SK-N-MC (cell line): Measurements from ENCODE around the gene PTPRG.

ENCODE experiments used
- DNase-seq: peaks from one replicate; pipeline ENCODE4 v3.0.0-alpha.2; 2011; ENCODE audit warnings: low read depth, low spot score
- H3K27ac ChIP-seq: fragments of 200-600 bp; sonication (generic); 2 replicates; pipeline ENCODE4 v1.5.1; 2016; ENCODE audit warnings: mixed run types
- H3K36me3 ChIP-seq: fragments of 200-600 bp; sonication (generic); 2 replicates; pipeline ENCODE4 v1.6.1; 2017; ENCODE audit warnings: antibody characterized with exemption, low read length, mixed read lengths; ENCODE audit not compliant: insufficient read depth
- H3K4me3 ChIP-seq: fragments of 200-600 bp; sonication (generic); 2 replicates; pipeline ENCODE4 v1.5.1; 2016
- H3K9ac ChIP-seq: fragments of 200-600 bp; sonication (generic); 2 replicates; pipeline ENCODE4 v1.8.0; 2017; ENCODE audit warnings: mixed run types, mixed read lengths; ENCODE audit not compliant: insufficient read length
- H3K9me3 ChIP-seq: fragments of 200-600 bp; sonication (generic); 2 replicates; pipeline ENCODE4 v1.6.1; 2017; ENCODE audit warnings: low read depth, mild to moderate bottlenecking, antibody characterized with exemption, low read length, moderate library complexity, mixed read lengths
- EZH2 ChIP-seq: fragments of 200-600 bp; sonication (generic); IDR thresholded peaks from one replicate; pipeline ENCODE4 v1.6.1; 2017; ENCODE audit warnings: antibody characterized with exemption
- FOXP2 ChIP-seq: optimal IDR thresholded peaks from 2 replicates; pipeline ENCODE3; 2011; ENCODE audit warnings: mild to moderate bottlenecking, moderate library complexity; ENCODE audit not compliant: insufficient read depth; ENCODE audit errors: extremely low read length, control extremely low read depth
- POLR2AphosphoS5 ChIP-seq: IDR thresholded peaks from 2 replicates; pipeline ENCODE4 v1.6.1; 2012; ENCODE audit warnings: mild to moderate bottlenecking, low read depth, low read length, borderline replicate concordance

The PTPRG gene

DNA sequence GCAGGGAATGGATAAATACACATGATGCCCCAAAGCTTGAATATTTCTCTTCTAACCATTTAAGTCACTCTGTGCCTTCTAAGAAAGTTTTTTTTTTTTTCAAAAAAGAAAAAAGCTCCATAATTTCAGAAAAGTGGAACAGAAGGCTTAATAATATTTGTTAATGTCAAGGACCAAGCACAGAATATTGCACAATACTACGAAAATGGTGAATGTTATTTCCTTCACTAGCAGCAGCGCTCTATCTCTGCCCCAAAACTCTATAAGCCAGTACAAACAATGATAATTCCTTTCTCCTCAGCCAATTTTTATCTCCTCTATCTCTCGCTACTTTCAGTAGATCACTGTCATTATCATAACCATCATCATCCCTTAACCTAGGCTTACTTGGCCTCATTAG lies 739.2 kb downstream of the PTPRG start:
- Histone ChIP-seq H3K27ac (no peak overlapping the region), H3K9me3 (no peaks in the 10 kb centered on the region), H3K4me3 (no peak overlapping the region), H3K9ac (no peak overlapping the region), H3K36me3 (no peaks in the 10 kb centered on the region)
- DNase-seq = no peak
- TF ChIP-seq POLR2AphosphoS5 (no peak), FOXP2 (no peak), EZH2 (no peak)

DNA sequence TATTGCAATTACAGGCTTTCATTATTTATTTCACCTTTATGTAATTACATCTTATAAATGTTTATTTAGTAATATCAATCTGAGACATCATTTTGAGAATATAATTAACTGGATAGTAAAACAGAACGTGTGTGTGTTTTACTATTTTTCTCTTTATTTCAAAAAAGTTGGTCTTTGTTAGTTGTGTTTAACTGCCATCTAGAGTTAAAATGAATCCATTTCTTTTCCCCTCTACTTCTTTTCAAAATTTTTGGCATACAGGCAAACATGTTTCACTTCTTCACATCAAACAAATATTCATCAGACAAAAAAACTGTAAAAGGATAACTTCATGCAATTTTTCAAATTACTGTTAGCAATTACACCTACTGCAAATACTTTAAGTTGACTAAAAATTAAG lies 750.8 kb downstream of the PTPRG start:
- no peak for TF ChIP-seq POLR2AphosphoS5
- TF ChIP-seq EZH2 = no peak
- no peak for TF ChIP-seq FOXP2
- no peaks in the 10 kb centered on the region for H3K36me3 ChIP-seq
- H3K9ac ChIP-seq = no peak overlapping the region
- H3K9me3 ChIP-seq = no peaks in the 10 kb centered on the region
- H3K27ac ChIP-seq = no peak overlapping the region
- H3K4me3 ChIP-seq = no peak overlapping the region
- no peak for DNase-seq

DNA sequence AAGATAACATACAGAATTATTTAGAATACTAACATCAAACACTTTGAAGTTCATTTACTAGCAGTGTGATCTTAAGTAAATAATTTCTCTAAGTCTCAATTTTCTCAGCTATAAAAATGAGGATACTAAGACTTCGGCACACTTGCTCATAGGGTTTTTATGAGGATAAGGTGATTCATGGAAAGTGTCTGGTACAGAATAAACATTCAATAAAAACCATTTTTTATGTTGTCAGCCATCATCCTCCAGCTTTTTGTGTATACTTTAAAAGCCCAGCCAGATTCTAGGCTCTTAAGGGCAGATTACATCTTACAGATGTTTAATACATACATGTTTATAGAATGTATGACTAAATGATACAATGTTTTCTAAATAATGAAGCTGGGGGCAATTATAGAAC lies 755.2 kb downstream of the PTPRG start:
- TF ChIP-seq FOXP2 = no peak
- no peak for TF ChIP-seq EZH2
- H3K27ac ChIP-seq = no peak overlapping the region
- H3K4me3 ChIP-seq = no peak overlapping the region
- H3K9ac ChIP-seq = no peak overlapping the region
- DNase-seq = no peak
- H3K36me3 ChIP-seq = no peaks in the 10 kb centered on the region
- no peaks in the 10 kb centered on the region for H3K9me3 ChIP-seq

DNA sequence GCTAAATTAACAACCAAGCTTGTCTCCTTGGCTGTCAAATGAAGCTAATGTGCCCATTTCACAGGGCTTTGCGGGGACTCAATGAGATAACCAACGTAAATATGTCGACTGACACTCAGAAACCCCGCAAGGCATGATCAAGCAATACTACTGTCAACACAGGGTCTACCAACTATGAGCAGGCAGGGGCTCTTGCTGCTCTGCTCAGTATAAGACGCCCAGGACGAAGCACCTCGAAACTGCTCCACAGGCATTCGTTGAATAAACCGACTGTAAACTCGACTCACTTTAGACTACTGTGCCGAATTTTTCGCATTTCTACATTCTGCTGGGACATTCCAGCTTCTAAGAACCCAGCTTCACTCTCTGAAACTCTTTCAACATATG lies 757.0 kb downstream of the PTPRG start:
- no peak for TF ChIP-seq EZH2
- TF ChIP-seq FOXP2 = no peak
- no peak for TF ChIP-seq POLR2AphosphoS5
- H3K9ac ChIP-seq = peak overlapping the region; percentile 74
- H3K4me3 ChIP-seq = peak overlapping the region; percentile 85
- no peak overlapping the region for H3K27ac ChIP-seq
- no peaks in the 10 kb centered on the region for H3K36me3 ChIP-seq
- H3K9me3 ChIP-seq = no peaks in the 10 kb centered on the region
- no peak for DNase-seq

DNA sequence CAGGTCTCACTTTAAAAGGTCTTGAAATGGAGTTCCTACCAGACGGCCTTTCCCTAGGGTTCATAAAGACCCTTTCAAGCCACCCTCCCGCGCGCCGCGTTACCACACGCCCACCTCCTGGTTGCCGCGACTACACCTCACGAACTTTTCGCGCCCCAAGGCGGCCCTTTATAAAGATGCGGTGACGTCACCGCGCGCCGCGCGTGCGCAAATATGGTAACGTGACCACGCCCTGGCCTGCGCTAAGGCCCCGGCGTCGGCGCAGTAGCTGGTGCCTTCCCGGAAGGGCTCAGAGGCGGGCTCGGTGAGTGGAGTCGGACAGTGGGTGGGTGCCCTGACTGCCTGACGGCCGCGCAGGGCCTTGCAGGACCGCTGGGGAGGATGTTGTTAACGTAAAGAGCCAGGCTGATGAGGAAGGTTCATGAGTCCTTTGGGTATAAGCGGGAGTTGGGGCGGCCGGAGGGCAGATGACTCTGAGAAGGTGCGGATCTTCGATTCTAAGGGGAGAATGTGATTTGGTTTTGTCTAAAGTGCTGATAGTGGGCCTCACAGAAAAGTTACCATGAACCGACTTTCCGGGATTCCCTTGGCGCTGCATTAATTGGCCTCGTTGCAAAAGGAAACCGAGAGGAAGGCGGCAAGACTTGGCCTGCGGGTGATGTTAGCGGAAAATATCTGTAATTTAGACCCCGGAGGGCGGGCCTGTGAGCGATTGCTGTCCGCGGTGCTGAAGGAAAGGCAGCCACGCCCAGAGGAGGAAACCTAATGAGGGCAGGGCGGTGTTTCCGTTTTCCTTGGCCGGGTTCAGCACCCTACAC lies 757.6 kb downstream of the PTPRG start:
- H3K9me3 ChIP-seq = no peaks in the 10 kb centered on the region
- H3K4me3 ChIP-seq = peak overlapping the region; percentile 85
- no peak for TF ChIP-seq FOXP2
- TF ChIP-seq EZH2 = no peak
- TF ChIP-seq POLR2AphosphoS5 = peak; percentile 46; the same call in 1 of the 2 replicates
- H3K27ac ChIP-seq = no peak overlapping the region
- DNase-seq = no peak
- no peaks in the 10 kb centered on the region for H3K36me3 ChIP-seq
- H3K9ac ChIP-seq = peak overlapping the region; percentile 74

DNA sequence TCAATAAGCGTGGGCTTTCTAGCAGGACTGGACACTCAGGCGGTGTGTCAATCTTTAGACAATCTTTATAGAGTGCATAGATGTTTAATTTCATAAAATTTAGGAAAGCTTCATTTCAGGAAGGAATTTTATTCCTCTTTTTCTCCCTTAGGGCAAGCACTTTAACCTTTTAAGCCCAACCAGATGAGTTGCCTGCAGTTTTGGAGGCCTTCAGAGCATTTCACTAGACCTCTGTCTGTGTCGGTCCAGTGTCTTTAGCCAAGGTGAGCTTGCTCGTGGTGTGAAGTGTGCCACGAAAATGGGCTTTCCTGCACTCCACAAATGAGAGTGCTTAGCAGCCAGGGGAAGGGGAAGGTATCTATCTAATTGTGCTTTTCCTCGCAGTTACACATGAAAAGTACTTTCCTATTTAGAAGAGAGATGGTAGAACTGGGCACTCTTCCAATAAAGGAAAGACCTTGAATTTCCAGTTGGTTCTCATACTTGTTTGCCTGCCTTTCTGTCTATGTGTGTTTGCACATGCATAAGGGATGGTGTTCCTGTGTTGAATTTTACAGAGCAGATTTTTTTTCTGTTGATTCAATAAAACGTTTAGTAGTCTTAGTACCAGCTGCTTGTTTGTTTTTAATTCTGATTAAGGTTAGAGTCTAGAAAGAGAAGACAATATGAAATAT lies 758.3 kb downstream of the PTPRG start:
- H3K36me3 ChIP-seq = no peaks in the 10 kb centered on the region
- peak overlapping the region; percentile 85 for H3K4me3 ChIP-seq
- H3K9me3 ChIP-seq = no peaks in the 10 kb centered on the region
- H3K27ac ChIP-seq = no peak overlapping the region
- DNase-seq = no peak
- no peak overlapping the region for H3K9ac ChIP-seq
- no peak for TF ChIP-seq EZH2
- TF ChIP-seq FOXP2 = no peak
- TF ChIP-seq POLR2AphosphoS5 = no peak

DNA sequence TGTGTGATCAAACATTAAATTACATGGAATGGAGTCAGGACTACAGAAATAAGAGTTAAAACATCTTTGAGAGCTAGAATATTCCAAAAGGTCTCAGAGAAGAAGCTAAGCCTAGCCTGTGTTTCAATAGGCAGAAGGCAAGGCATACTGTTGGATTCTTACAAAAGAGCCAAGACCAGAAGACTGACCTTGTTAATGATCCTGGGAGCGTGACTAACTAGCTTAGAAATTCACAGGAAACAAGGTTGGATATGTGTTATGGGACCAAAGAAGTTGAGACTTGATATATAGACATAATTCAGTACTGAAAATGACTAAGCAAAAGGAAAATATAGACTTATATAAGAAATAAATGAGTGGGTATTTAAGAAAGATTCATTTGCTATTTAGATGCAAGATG lies 761.9 kb downstream of the PTPRG start:
- Histone ChIP-seq H3K36me3 (no peaks in the 10 kb centered on the region), H3K27ac (no peak overlapping the region), H3K9ac (no peak overlapping the region), H3K4me3 (no peak overlapping the region), H3K9me3 (no peaks in the 10 kb centered on the region)
- TF ChIP-seq EZH2 = no peak
- no peak for TF ChIP-seq FOXP2
- TF ChIP-seq POLR2AphosphoS5 = no peak
- DNase-seq = no peak

DNA sequence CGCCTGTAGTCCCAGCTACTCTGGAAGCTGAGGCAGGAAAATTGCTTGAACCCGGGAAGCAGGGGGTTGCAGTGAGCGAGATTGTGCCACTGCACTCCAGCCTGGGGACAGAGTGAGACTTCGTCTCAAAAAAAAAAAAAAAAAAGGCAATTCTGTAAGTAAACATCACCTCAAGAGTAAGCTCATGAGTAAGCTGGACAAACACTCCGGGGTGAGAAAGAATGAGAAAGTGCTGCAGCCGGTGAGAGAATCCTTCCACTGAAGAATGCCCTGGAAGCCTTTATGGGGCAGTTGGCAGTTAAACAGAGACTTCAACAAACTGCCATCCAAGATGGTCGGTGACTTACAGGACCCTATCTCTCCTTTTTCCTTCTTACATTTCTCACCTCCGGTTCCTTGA lies 764.5 kb downstream of the PTPRG start:
- Histone ChIP-seq H3K27ac (no peak overlapping the region), H3K36me3 (no peaks in the 10 kb centered on the region), H3K4me3 (no peak overlapping the region), H3K9ac (no peak overlapping the region), H3K9me3 (no peaks in the 10 kb centered on the region)
- TF ChIP-seq EZH2 = no peak
- no peak for TF ChIP-seq POLR2AphosphoS5
- TF ChIP-seq FOXP2 = no peak
- no peak for DNase-seq

DNA sequence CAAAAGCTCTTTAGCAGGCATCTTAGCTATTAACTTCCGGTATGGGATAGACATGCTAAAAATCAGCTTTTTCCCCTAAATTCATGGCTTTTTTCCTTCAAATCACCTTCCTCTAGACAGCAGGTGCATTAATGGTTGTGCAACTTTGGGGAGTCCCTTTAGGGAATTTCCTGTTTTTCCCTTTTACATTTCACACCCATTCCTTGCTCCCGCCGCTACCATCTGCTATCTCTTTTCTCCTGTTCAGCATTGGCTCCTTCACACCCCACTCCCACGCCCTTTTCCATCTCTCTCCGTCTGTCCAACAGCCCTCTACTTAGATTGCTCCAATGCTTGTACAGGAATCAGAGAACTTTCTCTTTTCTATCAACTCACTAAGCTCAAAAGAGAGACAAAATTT lies 768.6 kb downstream of the PTPRG start:
- DNase-seq = no peak

More for the DNA sequence above, 768.6 kb downstream of the PTPRG start:
- Histone ChIP-seq H3K27ac (no peak overlapping the region), H3K9ac (no peak overlapping the region), H3K4me3 (no peak overlapping the region), H3K36me3 (no peaks in the 10 kb centered on the region), H3K9me3 (no peaks in the 10 kb centered on the region)
- no peak for TF ChIP-seq EZH2
- TF ChIP-seq FOXP2 = no peak
- no peak for TF ChIP-seq POLR2AphosphoS5
